Measurements from ENCODE around the gene LUC7L. TPM values are rescaled to one million over a fixed set of nuclear protein-coding genes. Genes with fewer than 3 reads are reported as not detected.
"Not testable (repeated sequence)": the region's sequence is repeated elsewhere in the genome, so short reads cannot be mapped to it uniquely, and the experiment has no call there.

Gene LUC7L
- total and polyA plus RNA-seq, 3 experiments from 2014 or later = 9.2 to 80.0 (median 78.5) TPM

- no peaks in the 10 kb centered on the region for H3K27me3 ChIP-seq (ENCODE audit: insufficient read depth, low read length, poor library complexity, severe bottlenecking)
- Mint-ChIP-seq H3K27me3 (no peaks in the 10 kb centered on the region), H3K4me3 (peak overlapping the region in 1 of 7 donors; percentile 63), H3K36me3 (peaks cover 3 to 38% (median 7%) of the 10 kb centered on the region in 3 donors), H3K9me3 (no peaks in the 10 kb centered on the region), H3K27ac (peak overlapping the region in 3 of 8 donors; percentile 32 to 79 (median 66)), H3K4me1 (peaks cover 38 to 50% (median 50%) of the 10 kb centered on the region in 3 donors)
- POLR2A ChIA-PET = no interaction called here
- peaks cover 20% of the 10 kb centered on the region for H3K36me3 ChIP-seq (ENCODE audit: insufficient read depth, low read length)
- CTCF ChIA-PET = interaction anchor here (3.3 kb wide), 1 partner anchor 131 kb away, joined by 11 read pairs; no protein-coding TSS in a partner anchor
- no peaks in the 10 kb centered on the region for H3K9me3 ChIP-seq (ENCODE audit: low read length)
- peaks cover 30% of the 10 kb centered on the region for H3K4me1 ChIP-seq (ENCODE audit: insufficient read depth, low read length)
- no peak overlapping the region for H3K27ac ChIP-seq (ENCODE audit: low read depth, low read length)
- H3K4me3 ChIP-seq (ENCODE audit: low read length) = no peak overlapping the region
- DNase-seq = no peak
These were observed 1.7 kb upstream of the LUC7L start for GRCh38 chr16:230949-231348.

DNA sequence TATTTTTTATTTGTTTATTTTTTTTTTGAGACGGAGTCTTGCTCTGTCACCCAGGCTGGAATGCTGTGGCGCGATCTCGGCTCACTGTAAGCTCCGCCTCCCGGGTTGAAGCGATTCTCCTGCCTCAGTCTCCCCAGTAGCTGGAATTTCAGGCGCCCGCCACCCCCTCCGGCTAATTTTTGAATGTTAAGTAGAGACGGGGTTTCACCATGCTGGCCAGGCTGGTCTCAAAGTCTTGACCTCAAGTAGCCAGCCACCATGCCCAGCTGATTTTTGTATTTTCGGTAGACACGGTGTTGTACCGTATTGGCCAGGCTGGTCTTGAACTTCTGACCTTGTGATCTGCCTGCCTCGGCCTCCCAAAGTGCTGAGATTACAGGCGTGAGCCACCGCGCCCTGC lies 1.1 kb upstream of the LUC7L start:
- peak overlapping the region in 1 of 8 donors; percentile 79 for H3K27ac Mint-ChIP-seq
- peaks cover 5 to 43% (median 7%) of the 10 kb centered on the region in 3 donors for H3K36me3 Mint-ChIP-seq
- H3K4me3 Mint-ChIP-seq; H3K27ac ChIP-seq (ENCODE audit: low read depth, low read length); H3K9me3 ChIP-seq (ENCODE audit: low read length); H3K27me3 Mint-ChIP-seq; H3K27me3 ChIP-seq (ENCODE audit: insufficient read depth, low read length, poor library complexity, severe bottlenecking); H3K4me3 ChIP-seq (ENCODE audit: low read length); H3K9me3 Mint-ChIP-seq; DNase-seq; POLR2A ChIA-PET: not testable (repeated sequence)
- CTCF ChIA-PET = interaction anchor here (3.3 kb wide), 1 partner anchor 132 kb away, joined by 11 read pairs; no protein-coding TSS in a partner anchor
- Histone ChIP-seq H3K4me1 (ENCODE audit: insufficient read depth, low read length) (peaks cover 25% of the 10 kb centered on the region), H3K36me3 (ENCODE audit: insufficient read depth, low read length) (peaks cover 24% of the 10 kb centered on the region)
- peaks cover 35 to 49% (median 49%) of the 10 kb centered on the region in 3 donors for H3K4me1 Mint-ChIP-seq

- Histone ChIP-seq H3K4me1 (ENCODE audit: insufficient read depth, low read length) (peaks cover 25% of the 10 kb centered on the region), H3K9me3 (ENCODE audit: low read length) (no peaks in the 10 kb centered on the region), H3K36me3 (ENCODE audit: insufficient read depth, low read length) (peaks cover 24% of the 10 kb centered on the region), H3K4me3 (ENCODE audit: low read length) (peak overlapping the region; percentile 78), H3K27ac (ENCODE audit: low read depth, low read length) (peak overlapping the region; percentile 95), H3K27me3 (ENCODE audit: insufficient read depth, low read length, poor library complexity, severe bottlenecking) (no peaks in the 10 kb centered on the region)
- Mint-ChIP-seq H3K36me3 (peaks cover 5 to 42% (median 7%) of the 10 kb centered on the region in 3 donors), H3K4me3 (peak overlapping the region; percentile 69 to 95 (median 88)), H3K9me3 (no peaks in the 10 kb centered on the region), H3K27ac (peak overlapping the region in 6 of 8 donors; percentile 81 to 97 (median 96)), H3K27me3 (no peaks in the 10 kb centered on the region), H3K4me1 (peaks cover 31 to 44% (median 44%) of the 10 kb centered on the region in 3 donors)
- no peak for DNase-seq
- CTCF ChIA-PET = interaction anchor here (1.0 to 3.3 kb wide), 2 partner anchors 123 to 132 kb away, joined by 4 to 11 read pairs; no protein-coding TSS in a partner anchor
- POLR2A ChIA-PET = interaction anchor here (0.7 kb wide), 1 partner anchor 196 kb away, joined by 3 read pairs; the partner anchor contains the start of gene RAB11FIP3
These were observed 557 bp upstream of the LUC7L start for GRCh38 chr16:229731-230281.

DNA sequence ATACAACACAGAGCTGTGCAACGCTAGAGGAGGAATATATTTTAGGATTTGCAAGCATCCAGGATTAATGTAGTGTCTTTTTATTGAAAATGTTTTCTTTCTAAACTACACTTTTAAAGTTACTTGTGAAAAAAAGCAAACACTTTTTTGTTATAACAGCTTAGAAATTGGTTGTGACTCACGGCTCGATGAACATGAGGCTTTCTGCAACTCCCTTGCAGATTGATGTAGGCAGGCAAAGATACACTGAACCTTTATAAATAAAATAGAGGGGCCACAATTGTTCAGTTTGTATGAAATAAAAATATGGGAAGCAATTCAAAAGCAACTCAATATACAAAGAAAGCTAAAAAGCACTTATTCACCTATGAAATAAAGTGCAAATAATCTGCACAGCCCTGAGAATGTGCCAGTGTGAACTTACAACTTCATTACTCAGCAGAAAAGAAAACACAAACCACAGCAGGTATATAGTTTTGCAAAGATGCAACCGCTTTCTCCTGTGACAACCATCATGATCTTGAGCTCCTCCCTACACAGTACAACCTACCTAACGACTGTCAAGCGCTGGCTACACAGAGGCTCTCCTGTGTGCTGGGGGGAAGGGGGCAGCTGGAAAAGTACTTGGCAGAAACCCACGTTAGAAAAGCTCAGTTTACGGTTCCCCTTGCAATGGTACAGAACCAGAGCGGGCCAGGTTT lies 948 bp downstream of the LUC7L start:
- Mint-ChIP-seq H3K4me3 (peak overlapping the region; percentile 86 to 95 (median 89)), H3K4me1 (peaks cover 29 to 39% (median 39%) of the 10 kb centered on the region in 3 donors), H3K36me3 (peaks cover 5 to 50% (median 7%) of the 10 kb centered on the region in 3 donors), H3K9me3 (no peaks in the 10 kb centered on the region), H3K27me3 (no peaks in the 10 kb centered on the region), H3K27ac (peak overlapping the region; percentile 80 to 97 (median 92))
- ChIA-PET POLR2A (interaction anchor here (0.5 to 1.0 kb wide), 5 partner anchors 10 to 360 kb away, joined by 3 to 6 read pairs (median 3); no protein-coding TSS in a partner anchor), CTCF (interaction anchor here (0.8 to 3.3 kb wide), 8 partner anchors 12 to 173 kb away, joined by 3 to 11 read pairs (median 4); partner anchors contain the start of gene DECR2)
- peak overlapping the region; percentile 95 for H3K27ac ChIP-seq (ENCODE audit: low read depth, low read length)
- no peaks in the 10 kb centered on the region for H3K27me3 ChIP-seq (ENCODE audit: insufficient read depth, low read length, poor library complexity, severe bottlenecking)
- no peaks in the 10 kb centered on the region for H3K9me3 ChIP-seq (ENCODE audit: low read length)
- H3K4me3 ChIP-seq (ENCODE audit: low read length) = peak overlapping the region; percentile 78
- peaks cover 24% of the 10 kb centered on the region for H3K36me3 ChIP-seq (ENCODE audit: insufficient read depth, low read length)
- peak in 1 of 5 donors; percentile 1 for DNase-seq
- H3K4me1 ChIP-seq (ENCODE audit: insufficient read depth, low read length) = peaks cover 25% of the 10 kb centered on the region

DNA sequence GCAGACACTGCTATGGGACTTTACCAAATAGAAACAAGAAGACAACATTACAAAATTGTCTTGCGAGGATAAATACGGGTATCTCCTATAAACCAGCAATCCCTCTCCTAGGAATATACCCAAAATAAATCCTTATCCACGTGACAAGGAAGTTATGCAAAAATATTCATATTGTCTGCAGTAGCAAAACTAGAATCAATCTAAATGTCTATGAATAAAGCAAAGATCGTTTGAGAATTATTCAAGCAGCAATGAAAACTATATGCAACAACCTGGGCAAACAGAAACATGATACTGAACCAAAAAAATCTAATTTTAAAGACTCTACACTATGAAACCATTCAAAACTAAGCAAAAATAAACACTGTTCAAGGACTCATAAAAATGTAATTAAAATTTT lies 9.2 kb downstream of the LUC7L start:
- H3K36me3 ChIP-seq (ENCODE audit: insufficient read depth, low read length) = peaks cover 35% of the 10 kb centered on the region

DNA sequence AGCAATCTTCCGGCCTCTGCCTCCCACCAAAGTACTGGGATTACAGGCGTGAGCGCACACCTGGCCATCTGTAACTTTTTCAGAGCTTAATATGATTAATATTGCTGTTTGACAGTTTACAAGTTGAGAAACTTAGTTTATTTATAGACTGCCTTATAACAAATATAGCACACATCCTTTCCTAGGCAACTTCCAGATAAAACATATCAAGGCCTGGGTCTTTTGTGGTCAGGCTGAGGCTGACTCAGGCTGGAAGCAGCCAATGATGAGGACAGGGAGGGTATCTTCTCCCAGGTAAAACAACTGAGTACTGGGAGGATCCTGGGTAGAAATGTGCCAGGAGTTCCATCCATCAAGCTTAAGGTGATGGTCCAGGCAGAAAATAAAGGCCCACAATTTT lies 16.2 kb downstream of the LUC7L start:
- H3K27ac ChIP-seq (ENCODE audit: low read depth, low read length) = no peak overlapping the region
- peaks cover 24% of the 10 kb centered on the region for H3K36me3 ChIP-seq (ENCODE audit: insufficient read depth, low read length)
- Mint-ChIP-seq H3K27ac (peak overlapping the region in 5 of 8 donors; percentile 23 to 74 (median 33)), H3K4me3 (no peak overlapping the region), H3K36me3 (peaks cover 0 to 85% (median 6%) of the 10 kb centered on the region in 3 donors), H3K27me3 (no peaks in the 10 kb centered on the region), H3K4me1 (peaks cover 0 to 22% (median 7%) of the 10 kb centered on the region in 3 donors), H3K9me3 (no peaks in the 10 kb centered on the region)
- no peaks in the 10 kb centered on the region for H3K9me3 ChIP-seq (ENCODE audit: low read length)
- H3K4me1 ChIP-seq (ENCODE audit: insufficient read depth, low read length) = no peaks in the 10 kb centered on the region
- DNase-seq = no peak
- no peak overlapping the region for H3K4me3 ChIP-seq (ENCODE audit: low read length)
- ChIA-PET POLR2A (no interaction called here), CTCF (no interaction called here)
- H3K27me3 ChIP-seq (ENCODE audit: insufficient read depth, low read length, poor library complexity, severe bottlenecking) = no peaks in the 10 kb centered on the region

More for the DNA sequence above, 9.2 kb downstream of the LUC7L start:
- peaks cover 7 to 26% (median 19%) of the 10 kb centered on the region in 3 donors for H3K4me1 Mint-ChIP-seq
- DNase-seq = no peak
- POLR2A ChIA-PET = no interaction called here
- H3K36me3 Mint-ChIP-seq = peaks cover 0 to 78% (median 15%) of the 10 kb centered on the region in 3 donors
- no peaks in the 10 kb centered on the region for H3K9me3 Mint-ChIP-seq
- no peaks in the 10 kb centered on the region for H3K4me1 ChIP-seq (ENCODE audit: insufficient read depth, low read length)
- H3K27ac ChIP-seq (ENCODE audit: low read depth, low read length) = no peak overlapping the region
- CTCF ChIA-PET = interaction anchor here (1.8 kb wide), 1 partner anchor 142 kb away, joined by 5 read pairs; no protein-coding TSS in a partner anchor
- peaks cover 0 to 2% of the 10 kb centered on the region in 2 donors for H3K27me3 Mint-ChIP-seq
- H3K9me3 ChIP-seq (ENCODE audit: low read length) = no peaks in the 10 kb centered on the region
- no peak overlapping the region for H3K27ac Mint-ChIP-seq
- H3K27me3 ChIP-seq (ENCODE audit: insufficient read depth, low read length, poor library complexity, severe bottlenecking) = no peaks in the 10 kb centered on the region
- H3K4me3 Mint-ChIP-seq = no peak overlapping the region
- H3K4me3 ChIP-seq (ENCODE audit: low read length) = no peak overlapping the region

GRCh38 chr16:211631-212180 lies 17.5 kb downstream of the LUC7L start:
- H3K27me3 Mint-ChIP-seq; DNase-seq; H3K4me3 ChIP-seq (ENCODE audit: low read length); H3K27ac ChIP-seq (ENCODE audit: low read depth, low read length); H3K9me3 ChIP-seq (ENCODE audit: low read length); POLR2A ChIA-PET; H3K4me3 Mint-ChIP-seq; H3K4me1 ChIP-seq (ENCODE audit: insufficient read depth, low read length); H3K9me3 Mint-ChIP-seq; H3K27me3 ChIP-seq (ENCODE audit: insufficient read depth, low read length, poor library complexity, severe bottlenecking); CTCF ChIA-PET: not testable (repeated sequence)
- H3K36me3 ChIP-seq (ENCODE audit: insufficient read depth, low read length) = peaks cover 27% of the 10 kb centered on the region
- Mint-ChIP-seq H3K27ac (peak overlapping the region in 1 of 8 donors; percentile 1), H3K36me3 (peaks cover 0 to 85% (median 7%) of the 10 kb centered on the region in 3 donors), H3K4me1 (peaks cover 0 to 22% (median 7%) of the 10 kb centered on the region in 3 donors)
